Activated T-helper 1 cell treated with anti-CD3 and anti-CD28 coated beads, Interleukin-2, amount 50 U/mL, for 16 hours (primary cell): ENCODE results near the gene MATR3.
"Not testable (repeated sequence)": the region's sequence is repeated elsewhere in the genome, so short reads cannot be mapped to it uniquely, and the experiment has no call there.

Experiments
- DNase-seq, 2 donors: peaks; one replicate each; pipeline ENCODE4 v3.0.0-alpha.2; 2020; ENCODE audit warnings: low read depth in 1 of 2, low spot score in 1 of 2

The MATR3 gene, protein sequence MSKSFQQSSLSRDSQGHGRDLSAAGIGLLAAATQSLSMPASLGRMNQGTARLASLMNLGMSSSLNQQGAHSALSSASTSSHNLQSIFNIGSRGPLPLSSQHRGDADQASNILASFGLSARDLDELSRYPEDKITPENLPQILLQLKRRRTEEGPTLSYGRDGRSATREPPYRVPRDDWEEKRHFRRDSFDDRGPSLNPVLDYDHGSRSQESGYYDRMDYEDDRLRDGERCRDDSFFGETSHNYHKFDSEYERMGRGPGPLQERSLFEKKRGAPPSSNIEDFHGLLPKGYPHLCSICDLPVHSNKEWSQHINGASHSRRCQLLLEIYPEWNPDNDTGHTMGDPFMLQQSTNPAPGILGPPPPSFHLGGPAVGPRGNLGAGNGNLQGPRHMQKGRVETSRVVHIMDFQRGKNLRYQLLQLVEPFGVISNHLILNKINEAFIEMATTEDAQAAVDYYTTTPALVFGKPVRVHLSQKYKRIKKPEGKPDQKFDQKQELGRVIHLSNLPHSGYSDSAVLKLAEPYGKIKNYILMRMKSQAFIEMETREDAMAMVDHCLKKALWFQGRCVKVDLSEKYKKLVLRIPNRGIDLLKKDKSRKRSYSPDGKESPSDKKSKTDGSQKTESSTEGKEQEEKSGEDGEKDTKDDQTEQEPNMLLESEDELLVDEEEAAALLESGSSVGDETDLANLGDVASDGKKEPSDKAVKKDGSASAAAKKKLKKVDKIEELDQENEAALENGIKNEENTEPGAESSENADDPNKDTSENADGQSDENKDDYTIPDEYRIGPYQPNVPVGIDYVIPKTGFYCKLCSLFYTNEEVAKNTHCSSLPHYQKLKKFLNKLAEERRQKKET

DNA sequence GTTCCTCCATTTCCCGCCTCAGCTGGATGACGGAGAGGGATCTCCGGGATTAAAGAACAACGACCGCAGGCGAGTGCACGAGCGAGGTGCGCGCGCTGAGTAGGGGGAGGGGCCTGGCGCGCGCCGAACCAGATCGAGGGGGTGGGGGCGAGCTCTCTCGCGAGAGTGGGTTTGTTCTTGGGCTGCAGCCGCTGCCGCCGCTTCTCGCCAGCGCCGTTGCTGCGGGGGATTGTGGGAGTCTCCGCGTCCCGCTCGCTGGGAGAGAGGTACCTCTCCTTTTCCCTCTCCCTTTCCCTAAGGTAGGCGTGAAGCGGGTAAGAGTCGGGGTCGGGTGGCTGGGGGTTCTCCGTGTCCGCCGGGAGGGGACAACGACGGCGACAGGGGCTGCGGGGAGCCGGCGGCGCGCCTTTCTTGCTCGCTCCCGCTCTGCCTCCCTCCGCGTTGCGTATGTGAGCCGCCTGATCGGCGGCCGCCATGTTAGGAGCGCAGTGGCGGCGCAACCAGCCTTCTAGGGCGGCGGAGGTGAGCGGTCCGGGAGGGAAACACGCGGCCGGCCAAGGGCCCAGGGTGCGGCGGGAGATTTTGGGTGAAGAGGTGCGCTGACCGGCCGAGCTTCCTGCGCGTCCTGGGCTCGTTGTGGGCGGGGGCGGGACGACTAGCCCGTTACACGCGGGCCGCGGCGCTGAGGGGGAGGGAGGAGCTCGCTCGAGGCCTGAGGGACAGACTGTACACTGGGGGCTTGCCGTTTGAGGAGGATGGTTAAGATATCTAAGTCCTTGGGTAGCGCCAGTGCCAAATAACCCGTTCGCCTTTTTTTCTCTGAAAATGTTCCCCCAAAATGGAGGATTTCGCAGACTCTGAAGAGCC lies at the start of gene MATR3:
TSS of gene MATR3 (plus strand) at position 234 of the 867 bp plus-strand sequence. CDS start 13,676 bp downstream, outside the sequence.
- peak; percentile 83 to 88 for DNase-seq

DNA sequence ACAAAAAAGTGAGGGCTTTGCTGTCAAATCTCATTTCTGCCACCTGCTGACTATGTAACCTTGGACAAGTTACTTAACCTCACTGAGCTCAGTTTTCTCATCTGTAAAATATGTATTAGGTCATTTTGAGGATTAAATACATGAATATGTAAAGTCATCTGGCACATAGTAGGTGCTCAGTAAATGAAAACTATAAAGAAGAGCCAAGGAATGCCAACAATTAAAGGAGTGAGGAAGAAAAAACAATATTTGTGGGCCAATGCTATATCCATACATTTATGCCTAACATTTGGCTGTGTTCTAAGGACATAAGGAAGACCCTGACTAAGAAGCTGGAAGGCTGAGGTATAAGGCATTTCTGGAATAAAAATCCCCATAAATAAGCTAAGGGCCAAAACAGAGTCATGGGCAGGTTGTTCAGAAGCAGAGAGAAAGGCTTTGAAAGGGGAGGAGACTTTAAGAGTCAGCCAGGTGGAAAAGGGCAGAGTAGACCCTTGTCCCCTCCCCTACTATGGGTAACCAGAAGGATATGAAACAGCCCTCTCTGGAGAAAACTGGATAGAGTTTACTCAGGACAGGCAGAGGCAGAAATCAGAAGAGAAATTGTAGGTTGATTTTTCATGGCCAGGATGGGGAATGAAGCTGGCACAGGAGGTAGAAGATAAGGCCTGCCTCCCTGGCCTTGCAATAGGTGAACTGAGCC lies 47.8 kb upstream of the MATR3 start:
- DNase-seq, result no peak

DNA sequence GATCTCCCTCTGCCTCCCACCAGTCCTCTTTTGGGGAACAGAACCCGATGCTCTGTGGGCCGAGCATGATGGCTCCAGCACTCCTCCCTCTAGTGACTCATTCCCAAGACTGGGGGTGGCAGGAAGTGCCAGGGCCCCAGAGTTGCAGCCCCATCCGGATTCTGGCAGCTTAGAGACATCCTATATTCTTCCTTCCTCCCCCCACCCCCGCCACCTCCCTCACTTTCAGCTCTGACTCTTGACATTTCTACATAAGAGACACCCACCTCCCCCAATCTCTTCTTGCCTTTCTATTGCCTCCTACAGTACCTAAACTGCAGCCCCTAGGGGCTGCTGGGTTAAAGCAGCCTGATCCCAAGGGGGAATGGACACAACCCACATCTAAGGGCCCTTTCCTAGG lies 47.1 kb upstream of the MATR3 start:
- DNase-seq, result peak in 1 of 2 donors; percentile 11

DNA sequence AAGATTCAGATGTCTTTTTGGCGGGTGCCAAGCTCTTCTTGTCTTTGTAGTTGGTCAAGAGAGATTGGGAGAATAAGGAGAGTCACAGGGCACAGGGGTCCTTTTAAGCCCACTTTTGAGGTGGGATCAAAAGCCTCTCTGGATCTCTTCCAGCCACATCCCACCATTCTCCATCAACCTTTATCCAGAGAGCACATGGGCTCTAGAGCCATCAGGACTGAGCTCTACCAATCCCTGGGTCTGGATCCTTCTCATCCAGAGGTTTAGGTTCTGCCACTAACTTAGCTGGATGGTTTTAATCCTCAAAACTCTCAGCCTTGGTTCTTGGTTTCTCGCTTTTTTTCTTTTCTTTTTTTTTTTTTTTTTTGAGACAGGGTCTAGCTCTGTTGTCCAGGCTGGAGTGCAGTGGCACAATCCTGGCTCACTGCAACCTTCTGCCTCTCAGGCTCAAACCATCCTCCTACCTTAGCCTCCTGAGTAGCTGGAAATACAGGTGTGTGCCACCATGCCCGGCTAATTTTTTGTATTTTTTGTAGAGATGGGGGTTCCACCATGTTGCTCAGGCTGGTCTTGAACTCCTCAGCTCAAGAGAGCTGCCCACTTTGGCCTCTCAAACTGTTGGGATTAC lies 44.6 kb upstream of the MATR3 start:
- DNase-seq, result no peak

DNA sequence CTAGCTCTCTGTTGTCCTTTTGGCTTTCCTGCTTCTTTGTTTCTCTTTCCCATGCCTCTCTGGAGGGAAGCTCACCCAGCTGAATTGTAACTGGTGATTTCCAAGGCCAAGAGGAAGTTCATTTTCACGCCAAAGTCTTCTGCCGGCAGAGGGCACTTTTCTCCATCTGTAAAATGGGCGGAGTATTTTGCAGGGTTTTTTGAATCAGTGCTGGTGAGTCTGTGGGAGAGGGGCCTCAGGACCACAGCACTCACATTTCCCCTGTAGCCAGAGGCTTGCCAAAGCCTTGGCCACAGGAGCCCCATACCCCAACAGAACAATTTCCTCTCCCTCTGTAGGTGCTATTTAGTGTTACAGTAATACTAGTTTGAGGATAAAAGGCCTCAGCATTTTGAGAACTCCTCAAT lies 42.3 kb upstream of the MATR3 start:
- no peak for DNase-seq

DNA sequence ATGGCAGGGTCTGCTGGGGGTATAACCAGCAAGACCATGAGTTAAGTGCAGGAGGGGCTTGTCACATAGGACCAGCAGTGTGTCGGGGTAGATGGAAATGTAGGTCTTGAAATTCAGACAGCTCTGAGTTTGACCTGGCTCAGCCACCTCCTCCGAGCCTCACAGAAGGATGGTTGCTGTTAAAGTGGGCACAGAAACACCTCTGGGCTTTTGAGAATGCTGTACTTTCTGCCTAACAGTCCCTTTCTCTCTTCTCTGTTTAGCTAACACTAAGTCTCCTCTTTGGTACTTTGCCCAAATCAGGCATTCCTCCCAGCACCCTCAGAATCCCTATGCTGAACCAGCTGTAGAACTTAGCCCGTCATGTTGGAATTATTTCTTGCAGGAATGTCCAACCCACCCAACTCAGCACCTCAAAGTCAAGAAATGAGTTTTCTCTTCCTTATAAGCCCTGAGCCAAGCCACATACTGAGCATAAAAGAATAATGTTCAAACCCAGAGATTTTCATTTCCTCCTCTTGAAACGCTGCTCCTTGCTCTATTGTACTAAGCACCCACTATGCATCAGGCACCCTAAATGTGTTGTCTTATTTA lies 41.7 kb upstream of the MATR3 start:
- no peak for DNase-seq

DNA sequence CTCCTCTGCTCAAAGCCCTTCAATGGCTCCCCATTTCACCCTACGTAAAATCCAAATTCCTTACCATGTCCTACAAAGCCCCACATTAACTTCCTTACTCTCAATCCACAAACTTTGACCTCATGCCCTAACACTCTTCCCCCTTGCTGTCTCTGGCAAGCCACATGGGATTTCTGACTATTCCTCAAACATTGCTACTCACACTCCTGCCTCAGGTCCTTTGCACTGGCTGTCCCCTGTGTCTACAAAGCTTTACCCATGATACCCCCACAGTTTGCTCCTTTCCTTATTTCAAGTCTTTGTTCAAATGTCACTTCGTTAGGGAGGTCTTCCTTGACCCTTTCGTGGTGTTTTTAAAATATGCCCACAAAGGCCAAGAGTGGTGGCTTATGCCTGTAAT lies 40.4 kb upstream of the MATR3 start:
- no peak for DNase-seq

DNA sequence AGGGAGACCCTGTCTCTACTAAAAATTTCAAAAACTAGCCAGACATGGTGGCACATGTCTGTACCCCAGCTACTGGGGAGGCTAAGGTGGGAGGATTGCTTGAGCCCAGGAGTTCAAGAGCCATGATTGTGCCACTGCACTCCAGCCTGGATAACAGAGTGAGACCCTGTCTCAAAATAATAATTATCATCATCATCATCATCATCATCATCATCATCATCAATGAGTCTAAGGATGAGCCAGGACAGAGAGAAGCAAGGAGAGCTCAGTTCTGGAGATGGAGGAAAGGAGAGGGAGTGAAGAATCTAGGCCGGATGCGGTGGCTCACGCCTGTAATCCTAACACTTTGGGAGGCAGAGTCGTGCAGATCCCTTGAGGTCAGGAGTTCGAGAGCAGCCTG lies 36.7 kb upstream of the MATR3 start:
- no peak for DNase-seq

DNA sequence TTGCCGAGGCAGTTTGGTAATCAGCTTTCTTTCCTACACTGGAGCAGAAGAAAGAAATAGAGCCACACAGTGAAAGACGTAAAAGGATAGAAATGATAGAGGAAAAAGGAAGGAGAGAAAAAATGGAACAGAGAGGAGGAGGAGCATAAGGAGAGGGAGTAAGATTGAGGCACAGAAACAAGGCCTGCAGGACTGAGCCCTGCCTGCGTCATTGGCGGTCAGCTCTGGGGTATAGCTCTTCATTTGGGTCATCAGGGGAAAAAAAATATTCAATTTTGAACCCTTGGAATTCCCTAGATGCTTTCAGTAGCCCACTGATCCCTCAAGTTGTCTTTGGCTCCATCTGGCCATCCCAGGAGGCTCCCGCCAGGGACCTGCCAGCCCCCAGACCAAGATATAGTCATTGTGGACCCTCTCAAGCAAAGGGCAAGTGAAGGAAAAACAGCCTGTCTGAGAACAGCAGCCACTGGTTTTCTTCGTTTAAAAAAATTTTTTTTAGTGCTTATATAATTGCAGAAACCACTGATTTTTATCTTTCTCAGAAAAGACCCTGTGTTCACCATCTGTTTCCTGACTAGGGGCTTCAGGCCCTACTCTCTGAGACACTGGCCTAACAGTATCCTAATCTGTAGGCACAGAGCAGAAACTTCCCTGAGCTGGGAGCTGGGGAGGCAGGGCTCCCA lies 31.3 kb upstream of the MATR3 start:
- no peak for DNase-seq

DNA sequence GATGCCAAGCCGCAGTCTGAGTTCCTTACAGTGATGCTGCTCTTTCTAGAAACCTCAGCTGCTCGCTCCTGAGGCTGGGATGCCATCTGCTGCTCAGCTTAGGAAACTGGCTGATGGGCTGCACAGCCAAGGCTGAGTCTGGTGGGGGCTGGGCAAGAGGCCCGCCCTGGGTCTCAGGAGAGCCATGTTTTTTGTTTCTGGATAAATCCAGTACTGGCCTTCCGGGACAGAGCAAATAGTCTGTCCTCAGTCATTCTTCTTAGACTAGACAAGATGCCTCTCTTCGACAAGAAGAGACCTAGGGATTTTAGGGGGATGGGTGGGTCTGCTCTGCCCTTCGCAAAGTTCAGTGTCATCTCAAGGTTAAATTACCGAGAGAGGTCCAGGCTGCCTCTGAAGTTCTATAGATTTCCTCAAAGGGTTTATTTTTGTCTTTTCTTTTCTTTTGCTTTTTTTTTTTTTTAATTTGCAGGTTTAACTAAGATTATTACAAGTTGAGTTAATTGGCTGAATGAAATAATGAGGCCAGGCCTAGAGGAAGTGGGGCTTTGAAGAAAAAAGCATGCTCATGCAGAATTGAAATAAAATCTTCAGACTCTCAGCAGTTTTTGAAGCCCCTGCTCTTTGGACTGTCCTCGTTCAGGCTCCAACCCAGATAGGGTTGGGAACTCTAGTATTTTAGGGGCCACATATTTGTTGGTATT lies 30.6 kb upstream of the MATR3 start:
- peak in 1 of 2 donors; percentile 30 for DNase-seq

DNA sequence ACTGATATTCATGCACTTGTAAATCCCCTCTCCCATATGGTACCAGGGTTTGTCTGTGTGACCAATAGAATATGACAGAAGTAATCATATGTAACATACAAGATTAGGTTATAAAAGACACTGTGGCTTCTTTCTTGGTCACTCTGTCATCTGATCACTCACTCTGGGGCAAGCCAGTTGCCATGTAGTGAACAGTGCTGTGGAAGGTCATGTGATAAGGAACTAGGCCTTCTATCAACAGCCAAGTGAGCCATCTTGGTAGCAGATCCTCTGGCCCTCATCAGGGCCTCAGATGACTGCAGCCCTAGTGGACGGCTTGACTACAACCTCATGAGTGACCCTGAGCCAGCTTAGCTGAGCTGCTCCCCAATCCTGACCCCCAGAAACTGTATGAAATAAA lies 30.0 kb upstream of the MATR3 start:
- no peak for DNase-seq

DNA sequence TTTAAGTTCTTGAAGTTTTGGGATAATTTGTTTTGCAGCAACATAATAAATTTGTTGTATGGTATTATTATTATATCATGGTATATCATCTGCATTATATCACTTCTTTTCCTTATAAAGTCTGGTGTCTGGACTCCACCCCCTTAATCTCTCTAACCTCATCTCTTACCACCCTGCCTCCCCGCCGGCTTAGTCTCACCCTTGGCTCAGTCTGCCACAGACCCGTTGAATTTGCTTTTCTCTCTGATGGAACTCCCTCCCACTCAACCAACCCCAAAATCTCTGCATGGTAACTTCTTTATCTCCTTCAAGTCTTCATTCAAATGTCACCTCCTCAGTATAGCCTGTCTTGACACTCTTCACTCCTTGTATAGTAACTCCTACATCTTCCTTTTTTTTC lies 29.6 kb upstream of the MATR3 start:
- no peak for DNase-seq

DNA sequence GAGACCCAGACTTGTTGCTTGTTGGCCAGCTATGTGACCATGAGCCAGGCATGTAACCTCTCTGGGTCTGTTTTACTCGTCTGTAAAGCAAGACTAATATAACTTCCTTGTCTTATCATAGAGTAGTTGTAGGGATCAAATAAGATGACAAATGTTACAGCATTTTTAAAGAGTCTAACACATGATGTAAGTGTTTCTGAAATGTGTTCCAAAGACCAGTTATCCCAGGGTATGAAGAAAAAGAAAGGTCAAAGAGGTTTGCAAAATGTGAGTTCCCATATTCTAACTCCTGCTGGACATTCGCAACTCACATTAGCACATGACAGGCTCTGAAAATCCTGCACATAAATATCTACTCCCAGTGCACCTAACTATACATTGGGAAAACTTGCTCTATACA lies 28.5 kb upstream of the MATR3 start:
- DNase-seq, result no peak

DNA sequence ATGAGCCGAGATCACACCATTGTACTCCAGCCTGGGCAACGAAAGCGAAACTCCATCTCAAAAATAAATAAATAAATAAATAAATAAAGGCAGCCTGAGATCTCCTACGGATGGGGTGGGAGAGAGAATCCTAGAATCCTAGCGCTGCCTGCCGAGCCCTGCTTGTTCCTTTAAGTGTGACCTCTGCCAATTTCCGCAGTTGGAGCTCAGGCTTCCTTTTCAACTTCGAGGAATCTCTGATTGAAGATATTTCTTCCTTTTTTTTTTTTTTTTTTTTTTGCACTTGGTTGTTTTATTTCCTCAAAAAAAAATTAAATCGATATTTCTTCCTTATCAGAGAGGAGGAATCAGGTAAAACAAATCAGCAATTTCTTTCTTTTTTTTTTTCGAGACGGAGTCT lies 27.3 kb upstream of the MATR3 start:
- DNase-seq, result no peak

DNA sequence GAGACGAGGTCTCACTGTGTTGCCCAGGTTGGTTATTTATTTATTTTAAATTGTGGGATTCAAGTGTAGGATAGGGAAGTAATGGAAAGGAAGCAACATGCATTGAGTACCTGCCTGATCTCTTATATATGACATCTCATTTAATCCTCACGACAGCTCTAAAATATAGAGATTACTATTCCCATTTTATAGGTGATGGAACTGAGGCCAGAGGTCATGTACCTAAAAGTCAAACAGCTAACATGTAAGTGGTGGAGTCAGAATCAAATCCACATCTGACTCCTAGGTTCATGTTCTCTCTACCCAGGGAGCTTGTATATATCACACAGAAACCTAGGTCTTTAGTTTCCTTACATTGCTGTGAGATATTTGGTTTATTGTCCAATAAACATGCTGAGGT lies 26.1 kb upstream of the MATR3 start:
- DNase-seq, result no peak

DNA sequence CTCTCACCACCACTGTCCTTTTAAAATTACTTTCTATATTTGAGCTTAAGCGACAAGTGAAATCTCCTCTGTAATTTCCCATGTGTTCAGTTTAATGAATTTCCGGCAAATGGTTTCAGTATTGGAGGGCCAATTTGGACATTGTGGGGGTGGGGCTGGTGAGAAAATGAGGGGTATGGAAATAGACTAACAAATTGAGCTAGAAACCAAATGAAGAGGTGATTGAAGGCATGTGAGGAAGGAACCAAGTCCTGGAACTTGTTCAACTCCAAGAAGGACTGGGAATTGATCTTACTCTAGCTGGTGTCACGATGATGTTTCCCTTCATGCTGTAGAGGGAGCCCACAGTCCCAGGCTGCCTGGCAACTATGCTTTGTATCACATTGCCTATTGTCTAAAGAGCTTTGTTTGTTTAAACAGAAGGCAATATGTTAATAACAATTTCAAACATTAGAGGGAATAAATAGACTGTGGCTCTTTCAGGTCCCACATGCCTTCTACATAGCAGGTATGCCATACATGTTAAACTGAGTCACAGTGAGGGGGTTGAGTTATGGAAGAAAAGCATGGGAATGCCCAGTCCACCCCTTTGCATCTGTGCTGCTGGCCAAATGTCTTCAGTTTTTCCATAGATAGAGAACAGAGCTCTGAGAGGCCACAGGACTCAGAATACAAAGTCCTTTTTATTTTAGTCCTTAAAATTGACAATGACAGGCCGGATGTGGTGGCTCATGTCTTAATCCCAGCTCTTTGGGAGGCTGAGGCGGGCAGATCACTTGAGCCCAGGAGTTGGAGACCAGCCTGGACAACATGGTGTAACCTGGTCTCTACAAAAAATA lies 25.0 kb upstream of the MATR3 start:
- DNase-seq, result no peak

DNA sequence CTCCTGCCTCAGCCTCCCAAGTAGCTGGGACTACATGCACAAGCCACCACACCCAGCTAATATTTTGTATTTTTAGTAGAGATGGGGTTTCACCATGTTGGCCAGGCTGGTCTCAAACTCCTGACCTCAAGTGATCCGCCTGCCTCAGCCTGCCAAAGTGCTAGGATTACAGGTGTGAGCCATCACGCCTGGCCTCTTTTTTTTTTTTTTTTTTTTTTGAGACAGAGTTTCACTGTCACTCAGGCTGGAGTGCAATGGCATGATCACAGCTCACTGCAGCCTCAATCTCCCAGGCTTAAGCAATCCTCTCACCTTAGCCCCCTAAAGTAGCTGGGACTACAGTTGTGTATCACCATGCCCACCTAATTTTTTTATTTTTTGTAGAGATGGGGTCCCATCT lies 22.8 kb upstream of the MATR3 start:
- not testable (repeated sequence) for DNase-seq
